Activated naive CD4-positive, alpha-beta T cell treated with anti-CD3 and anti-CD28 coated beads, Interleukin-2, amount 10 ng/mL, durations not matched to agents 7 days and 5 days (primary cell): ENCODE data around the gene GUCY2F.

Experiments used
- CTCF ChIA-PET: fragments of 350-600 bp; sonication (Branson Sonifier 250); formaldehyde crosslinking; loops from one replicate; lab custom pipeline; 2021; ENCODE audit warnings: antibody characterized with exemption; lab: Charles Lee
- DNase-seq: peaks from one replicate; pipeline ENCODE4 v3.0.0-alpha.2; 2020
- H3K27ac Mint-ChIP-seq: one replicate; pipeline ENCODE4 v1.8.0; 2021; ENCODE audit warnings: mild to moderate bottlenecking, moderate library complexity, mixed read lengths
- H3K27me3 Mint-ChIP-seq: one replicate; pipeline ENCODE4 v1.8.0; 2021; ENCODE audit warnings: mild to moderate bottlenecking, mixed read lengths
- H3K36me3 Mint-ChIP-seq: one replicate; pipeline ENCODE4 v1.8.0; 2021; ENCODE audit warnings: mixed read lengths
- H3K4me1 Mint-ChIP-seq: one replicate; pipeline ENCODE4 v1.8.0; 2021; ENCODE audit warnings: mixed read lengths
- H3K4me3 Mint-ChIP-seq: one replicate; pipeline ENCODE4 v1.8.0; 2021; ENCODE audit warnings: mild to moderate bottlenecking, moderate library complexity, mixed read lengths
- H3K9me3 Mint-ChIP-seq: one replicate; pipeline ENCODE4 v1.8.0; 2021; ENCODE audit warnings: mixed read lengths

The GUCY2F gene

DNA sequence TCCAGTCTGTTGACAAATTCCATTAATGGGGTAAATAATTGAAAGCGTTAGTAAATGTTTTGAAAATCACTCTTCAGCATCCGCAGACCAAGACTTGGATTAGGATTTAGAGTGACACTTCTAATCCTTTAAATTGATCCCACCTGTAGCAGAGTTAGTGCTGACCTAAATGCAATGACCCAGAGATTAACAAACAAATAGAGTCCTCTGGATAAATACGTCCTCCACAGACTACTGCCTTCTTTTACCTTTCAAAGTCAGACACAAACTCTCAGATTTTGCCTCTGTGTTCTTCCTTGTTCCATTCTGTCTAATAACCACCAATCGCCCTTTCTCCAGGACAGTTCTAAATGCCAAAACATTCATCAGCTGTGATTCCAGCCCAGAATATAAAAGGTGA lies at the start of gene GUCY2F:
Gene GUCY2F (minus strand): TSS at position 101 of the 400 bp plus-strand sequence. CDS start 6,150 bp downstream, outside the sequence.
- Mint-ChIP-seq H3K27me3 (no peaks in the 10 kb centered on the region), H3K9me3 (no peaks in the 10 kb centered on the region), H3K36me3 (no peaks in the 10 kb centered on the region), H3K27ac (no peak within 1 kb of the TSS), H3K4me1 (no peaks in the 10 kb centered on the region), H3K4me3 (no peak within 1 kb of the TSS)
- DNase-seq, result no peak
- CTCF ChIA-PET, result interaction anchor here (0.9 kb wide), 1 partner anchor 408 kb away, joined by 3 read pairs; no protein-coding TSS in a partner anchor

DNA sequence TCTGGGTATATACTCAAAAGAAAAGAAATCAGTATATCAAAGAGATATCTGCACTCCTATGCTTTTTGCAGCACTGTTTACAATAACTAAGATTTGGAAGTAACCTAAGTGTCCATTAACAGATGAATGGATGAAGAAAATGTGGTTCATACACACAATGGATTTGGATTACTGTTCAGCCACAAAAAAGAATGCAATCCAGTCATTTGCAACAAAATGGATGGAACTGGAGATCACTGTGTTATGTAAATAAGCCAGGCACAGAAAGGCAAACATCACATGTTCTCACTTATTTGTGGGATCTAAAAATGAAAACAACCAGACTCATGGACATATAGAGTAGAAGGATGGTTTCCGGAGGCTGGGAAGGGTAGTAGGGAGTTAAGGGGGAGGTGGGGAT lies 37.1 kb upstream of the GUCY2F start:
- Mint-ChIP-seq H3K27ac (no peak overlapping the region), H3K9me3 (no peaks in the 10 kb centered on the region), H3K4me3 (no peak overlapping the region), H3K27me3 (no peaks in the 10 kb centered on the region), H3K36me3 (no peaks in the 10 kb centered on the region), H3K4me1 (no peaks in the 10 kb centered on the region)
- CTCF ChIA-PET, result no interaction called here
- DNase-seq, result no peak

DNA sequence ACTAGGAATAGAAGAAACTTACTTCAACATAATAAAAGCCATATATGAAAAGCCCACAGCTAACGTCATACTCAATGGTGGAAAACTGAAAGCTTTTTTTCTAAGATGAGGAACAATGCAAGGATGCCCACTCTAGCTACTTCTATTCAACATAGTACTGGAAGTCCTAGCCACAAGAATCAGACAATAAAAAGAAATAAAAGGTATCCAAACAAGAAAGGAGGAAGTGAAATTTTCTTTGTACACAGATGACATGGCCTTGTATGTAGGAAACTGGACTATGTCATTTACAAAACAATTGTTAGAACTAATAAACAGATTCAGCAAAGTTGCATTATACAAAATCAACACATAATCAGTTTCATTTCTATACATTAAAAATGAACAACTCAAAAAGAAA lies 29.2 kb upstream of the GUCY2F start:
- Mint-ChIP-seq H3K27me3 (peaks cover 6% of the 10 kb centered on the region), H3K27ac (no peak overlapping the region), H3K9me3 (no peaks in the 10 kb centered on the region), H3K4me1 (no peaks in the 10 kb centered on the region), H3K4me3 (no peak overlapping the region), H3K36me3 (no peaks in the 10 kb centered on the region)
- CTCF ChIA-PET, result no interaction called here
- no peak for DNase-seq

DNA sequence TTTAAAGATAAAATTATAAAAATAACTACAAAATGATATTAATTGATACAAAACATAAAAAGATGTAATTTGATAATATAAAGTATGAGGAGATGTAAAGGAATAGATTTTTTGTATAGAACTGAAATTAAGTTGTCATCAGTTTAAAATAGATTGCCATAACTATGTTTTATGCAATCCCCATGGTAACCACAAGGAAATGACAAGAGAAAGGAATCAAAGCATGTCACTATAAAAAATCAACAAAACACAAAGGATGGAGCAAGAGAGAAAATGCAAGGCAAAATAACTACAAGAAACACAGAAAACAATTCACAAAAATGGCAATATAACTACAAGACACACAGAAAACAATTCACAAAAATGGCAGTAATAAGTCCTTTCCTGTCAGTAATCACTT lies 27.0 kb upstream of the GUCY2F start:
- Mint-ChIP-seq H3K9me3 (no peaks in the 10 kb centered on the region), H3K27ac (no peak overlapping the region), H3K4me3 (no peak overlapping the region), H3K27me3 (peaks cover 6% of the 10 kb centered on the region), H3K4me1 (no peaks in the 10 kb centered on the region), H3K36me3 (no peaks in the 10 kb centered on the region)
- CTCF ChIA-PET, result no interaction called here
- no peak for DNase-seq

DNA sequence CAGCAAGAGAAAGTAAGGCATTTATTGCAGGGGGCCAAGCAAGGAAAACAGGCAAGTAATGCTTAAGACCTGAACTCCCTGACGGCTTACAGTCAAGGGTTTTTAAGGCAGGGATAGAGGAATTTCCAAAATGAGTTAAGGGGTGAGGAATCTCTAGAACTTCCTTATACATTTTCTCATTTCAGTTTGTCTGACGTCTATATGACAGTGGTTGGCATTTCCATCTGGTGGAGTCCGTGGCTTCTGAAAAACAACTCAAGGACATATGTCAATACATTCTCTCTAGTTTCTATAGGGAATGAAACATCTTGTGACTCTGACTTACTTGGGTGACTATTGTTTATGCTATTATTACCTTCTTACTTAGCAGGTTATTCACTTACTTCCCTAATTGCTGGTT lies 19.3 kb upstream of the GUCY2F start:
- no peak for DNase-seq
- CTCF ChIA-PET, result no interaction called here

DNA sequence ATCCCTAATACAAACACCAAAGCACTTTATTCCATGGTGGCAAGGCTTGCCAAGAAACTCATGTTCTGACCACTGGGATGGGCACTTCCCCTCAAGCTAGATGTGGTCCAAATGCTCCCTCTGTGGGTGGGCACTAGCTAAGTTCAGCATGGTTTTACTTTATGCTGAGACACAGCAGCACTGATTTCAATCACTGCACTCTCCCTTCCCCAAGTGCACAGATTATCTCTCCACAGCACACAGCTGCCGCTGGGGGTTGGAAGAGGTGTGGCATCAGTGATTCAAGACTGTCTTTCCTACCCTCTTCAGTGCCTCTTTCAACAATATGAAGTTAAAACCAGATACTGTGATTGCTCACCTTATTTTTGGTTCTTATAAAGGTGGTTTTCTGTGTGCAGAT lies 16.5 kb upstream of the GUCY2F start:
- Mint-ChIP-seq H3K4me3 (no peak overlapping the region), H3K27me3 (no peaks in the 10 kb centered on the region), H3K27ac (no peak overlapping the region), H3K36me3 (no peaks in the 10 kb centered on the region), H3K4me1 (no peaks in the 10 kb centered on the region), H3K9me3 (no peaks in the 10 kb centered on the region)
- DNase-seq, result no peak
- CTCF ChIA-PET, result no interaction called here

More for the DNA sequence above, 19.3 kb upstream of the GUCY2F start:
- Mint-ChIP-seq H3K4me1 (no peaks in the 10 kb centered on the region), H3K4me3 (no peak overlapping the region), H3K27ac (no peak overlapping the region), H3K36me3 (no peaks in the 10 kb centered on the region), H3K9me3 (no peaks in the 10 kb centered on the region), H3K27me3 (no peaks in the 10 kb centered on the region)

DNA sequence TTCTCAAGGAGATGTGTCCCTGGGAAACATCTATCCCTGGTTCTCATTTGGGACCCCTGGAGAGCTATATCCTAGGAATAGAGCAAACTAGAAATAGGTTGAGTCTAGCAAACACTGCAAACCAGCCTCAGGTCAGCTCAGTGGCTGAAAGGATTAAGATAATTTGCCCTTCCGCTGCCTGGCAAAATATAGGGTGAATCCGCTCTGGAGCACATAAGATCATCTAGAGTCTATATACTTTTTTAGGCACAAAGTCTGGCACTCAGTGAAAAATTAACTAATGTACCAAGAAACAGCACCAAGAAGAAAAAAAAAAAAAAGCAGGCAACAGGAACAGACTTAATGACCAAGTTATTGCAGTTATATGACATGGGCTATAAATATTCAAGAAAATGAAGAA lies 7.3 kb upstream of the GUCY2F start:
- Mint-ChIP-seq H3K36me3 (no peaks in the 10 kb centered on the region), H3K27me3 (peaks cover 4% of the 10 kb centered on the region), H3K4me1 (no peaks in the 10 kb centered on the region), H3K9me3 (no peaks in the 10 kb centered on the region), H3K4me3 (no peak overlapping the region), H3K27ac (no peak overlapping the region)
- CTCF ChIA-PET, result interaction anchor here (0.9 to 1.0 kb wide), 2 partner anchors 368 to 402 kb away, joined by 4 read pairs; no protein-coding TSS in a partner anchor
- DNase-seq, result no peak

DNA sequence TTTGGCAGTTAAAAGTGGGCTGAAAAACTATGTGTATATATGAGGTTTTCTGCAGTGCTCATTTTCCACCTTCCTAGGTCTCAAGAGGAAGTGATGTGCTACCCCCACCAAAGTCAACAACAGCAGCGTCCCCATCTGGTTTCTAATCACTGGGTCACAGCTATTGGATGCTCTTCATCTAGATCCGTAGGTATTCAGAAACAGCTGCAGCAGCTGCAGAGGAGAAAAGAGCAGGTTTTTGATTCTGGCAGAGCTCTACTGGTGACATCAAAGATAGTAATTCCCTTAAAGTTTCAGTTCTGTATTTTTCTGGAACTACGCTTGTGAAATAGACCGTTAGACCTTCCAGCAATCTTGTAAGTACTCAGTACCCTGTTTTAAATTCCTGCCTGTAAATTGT lies 5.8 kb upstream of the GUCY2F start:
- no peaks in the 10 kb centered on the region for H3K9me3 Mint-ChIP-seq
- H3K4me3 Mint-ChIP-seq, result no peak overlapping the region
- CTCF ChIA-PET, result interaction anchor here (0.7 kb wide), 2 partner anchors 147 to 671 kb away, joined by 3 to 4 read pairs; no protein-coding TSS in a partner anchor

DNA sequence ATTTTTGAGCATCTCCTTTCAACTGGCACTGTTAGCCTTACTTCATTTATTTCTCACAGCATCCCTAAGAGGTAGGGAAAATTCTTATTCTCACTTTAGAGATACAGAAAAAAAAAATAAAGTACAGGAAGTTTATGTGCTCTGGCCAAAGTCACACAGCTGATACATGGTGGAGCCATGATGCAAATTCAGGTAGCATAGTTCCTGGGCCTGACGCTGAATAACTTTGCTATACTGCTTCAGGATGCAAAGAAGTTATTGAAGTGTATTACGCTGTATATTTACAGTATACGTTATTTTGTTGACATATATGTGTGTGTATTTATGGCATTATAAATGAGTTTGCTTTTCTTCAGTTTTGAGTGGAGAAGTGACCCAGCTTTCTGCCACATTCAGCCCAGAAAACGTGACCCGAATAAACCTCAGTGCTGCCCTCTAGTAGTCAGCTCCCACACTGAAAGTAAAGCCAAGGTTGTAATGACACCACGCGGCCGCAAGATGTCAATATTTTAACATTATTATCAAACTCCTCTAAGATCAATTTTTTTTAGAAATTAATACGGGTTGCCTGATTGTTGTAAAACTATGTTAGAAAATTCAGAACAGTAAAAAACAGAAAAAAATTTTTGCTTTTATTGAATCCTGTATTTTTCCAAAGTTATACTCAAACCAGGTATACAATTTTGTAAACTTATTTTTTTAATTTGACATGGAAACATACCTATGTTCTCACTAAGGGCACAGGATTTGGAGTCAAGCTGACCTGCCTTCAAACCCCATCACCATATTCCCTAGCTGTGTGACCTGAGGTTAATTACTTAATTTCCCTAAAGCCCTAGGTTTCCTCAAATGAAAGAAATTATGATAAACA lies 3.8 kb upstream of the GUCY2F start:
- CTCF ChIA-PET, result interaction anchor here (0.5 to 3.2 kb wide), 18 partner anchors 9 to 420 kb away, joined by 3 to 22 read pairs (median 3); partner anchors contain the start of gene KCNE5
- H3K9me3 Mint-ChIP-seq, result no peaks in the 10 kb centered on the region

More for the DNA sequence above, 5.8 kb upstream of the GUCY2F start:
- Mint-ChIP-seq H3K27ac (no peak overlapping the region), H3K36me3 (no peaks in the 10 kb centered on the region), H3K4me1 (no peaks in the 10 kb centered on the region), H3K27me3 (peaks cover 4% of the 10 kb centered on the region)
- DNase-seq, result no peak

DNA sequence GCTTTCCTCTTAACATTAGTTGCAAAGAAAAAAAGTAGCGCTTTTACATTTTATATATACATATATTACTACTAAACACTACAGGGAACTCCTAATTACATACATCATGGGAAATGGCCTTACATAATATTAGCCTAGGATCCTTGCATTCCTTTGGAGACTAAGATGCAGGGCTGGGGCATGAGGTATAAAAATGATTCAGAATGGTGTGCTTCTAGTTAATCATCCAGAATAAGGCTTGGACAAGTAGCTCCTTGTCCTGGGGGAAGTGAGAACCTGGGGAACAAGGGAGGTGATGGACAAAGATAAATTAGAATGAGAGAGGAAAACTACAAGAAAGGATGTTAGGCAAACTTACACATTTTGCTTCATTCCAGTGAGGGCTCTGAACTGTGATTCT lies 3.0 kb upstream of the GUCY2F start:
- DNase-seq, result no peak
- Mint-ChIP-seq H3K27me3 (peaks cover 4% of the 10 kb centered on the region), H3K4me1 (no peaks in the 10 kb centered on the region), H3K9me3 (no peaks in the 10 kb centered on the region), H3K27ac (no peak overlapping the region), H3K4me3 (no peak overlapping the region), H3K36me3 (no peaks in the 10 kb centered on the region)
- CTCF ChIA-PET, result interaction anchor here (1.0 to 3.2 kb wide), 11 partner anchors 11 to 405 kb away, joined by 3 to 22 read pairs (median 5); no protein-coding TSS in a partner anchor

More for the DNA sequence above, 3.8 kb upstream of the GUCY2F start:
- H3K4me1 Mint-ChIP-seq, result no peaks in the 10 kb centered on the region
- no peak overlapping the region for H3K27ac Mint-ChIP-seq
- H3K4me3 Mint-ChIP-seq, result no peak overlapping the region
- H3K36me3 Mint-ChIP-seq, result no peaks in the 10 kb centered on the region
- peak; percentile 68 for DNase-seq
- peaks cover 4% of the 10 kb centered on the region for H3K27me3 Mint-ChIP-seq

DNA sequence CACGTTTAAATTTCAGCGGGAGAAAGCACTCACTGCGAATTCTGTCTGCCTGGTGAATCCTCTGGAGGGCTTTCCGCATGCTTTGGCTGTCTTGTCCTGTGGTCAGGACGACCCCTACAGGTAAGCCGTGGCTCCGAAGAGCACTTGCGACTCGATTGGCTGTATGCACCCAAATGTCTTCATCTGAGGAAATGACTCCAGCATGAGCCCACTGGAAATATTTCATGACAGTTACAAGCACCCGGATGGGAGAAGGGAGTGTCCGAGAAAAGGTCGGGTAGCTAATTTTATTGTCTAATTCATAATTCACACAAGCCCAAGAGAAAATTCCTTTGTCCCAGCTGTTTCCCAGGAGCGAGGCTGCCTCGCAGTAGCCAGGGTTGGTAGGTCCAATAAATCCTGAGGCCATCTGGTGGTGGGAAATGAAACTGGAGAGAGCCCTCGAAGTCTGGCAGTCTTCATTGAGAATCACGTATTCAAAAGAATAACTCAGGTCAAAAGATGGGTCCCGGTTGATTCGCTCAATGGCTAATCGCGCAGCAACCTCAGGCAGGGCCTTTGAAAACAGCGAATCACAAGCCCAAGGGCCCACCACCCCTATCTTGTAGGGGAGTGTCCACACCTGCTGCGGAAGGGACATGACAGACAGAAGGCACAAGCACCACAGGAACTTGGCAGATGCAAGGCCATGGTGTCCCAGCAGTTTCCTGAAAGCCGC lies 6.6 kb downstream of the GUCY2F start:
- no peak for DNase-seq
- no peaks in the 10 kb centered on the region for H3K27me3 Mint-ChIP-seq
- no peak overlapping the region for H3K4me3 Mint-ChIP-seq
- H3K27ac Mint-ChIP-seq, result no peak overlapping the region
- CTCF ChIA-PET, result interaction anchor here (3.5 kb wide), 1 partner anchor 416 kb away, joined by 15 read pairs; no protein-coding TSS in a partner anchor
- peaks cover 2% of the 10 kb centered on the region for H3K4me1 Mint-ChIP-seq
- no peaks in the 10 kb centered on the region for H3K9me3 Mint-ChIP-seq
- no peaks in the 10 kb centered on the region for H3K36me3 Mint-ChIP-seq

DNA sequence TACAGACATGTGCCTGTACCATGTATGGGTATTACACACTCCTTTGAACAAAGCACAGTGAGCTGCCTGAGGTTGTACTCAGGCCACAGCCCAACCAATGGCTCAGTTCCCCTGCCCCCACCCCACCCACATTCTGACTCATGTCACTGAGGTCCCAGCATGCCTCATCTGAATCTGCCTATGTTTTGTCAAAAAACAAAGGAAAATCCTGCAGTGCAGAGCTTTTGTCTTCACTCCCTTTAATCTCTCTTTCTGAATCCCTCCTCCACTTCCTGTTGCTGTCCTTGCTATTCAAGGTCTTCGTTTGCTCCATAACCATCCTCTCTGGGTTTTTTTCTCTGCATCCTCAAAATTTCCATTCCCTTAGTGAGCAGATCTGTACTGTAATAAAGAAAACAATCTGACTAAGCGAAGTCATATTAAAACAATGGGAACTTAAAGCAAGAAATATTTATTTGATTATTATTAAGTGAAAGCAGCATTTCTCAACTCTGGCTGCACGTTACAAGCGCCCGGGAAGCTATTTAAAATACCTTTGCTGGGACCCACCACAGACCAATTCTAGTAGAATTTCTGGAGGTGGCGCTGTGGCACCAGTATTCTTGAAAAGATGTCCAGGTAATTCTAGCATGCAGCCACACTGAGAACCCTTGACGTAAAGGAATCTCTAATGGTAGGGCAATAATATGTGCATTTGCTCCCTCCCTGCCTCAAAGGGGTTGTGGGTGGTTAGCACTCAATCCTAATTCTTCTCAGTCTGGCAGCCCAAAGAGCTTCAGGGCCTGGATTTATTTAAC lies 8.7 kb downstream of the GUCY2F start:
- peak; percentile 20 for DNase-seq
- Mint-ChIP-seq H3K9me3 (no peaks in the 10 kb centered on the region), H3K4me3 (no peak overlapping the region), H3K27ac (no peak overlapping the region), H3K27me3 (no peaks in the 10 kb centered on the region), H3K36me3 (no peaks in the 10 kb centered on the region), H3K4me1 (peaks cover 2% of the 10 kb centered on the region)
- CTCF ChIA-PET, result interaction anchor here (0.6 to 3.5 kb wide), 4 partner anchors 11 to 418 kb away, joined by 3 to 15 read pairs (median 6); no protein-coding TSS in a partner anchor

DNA sequence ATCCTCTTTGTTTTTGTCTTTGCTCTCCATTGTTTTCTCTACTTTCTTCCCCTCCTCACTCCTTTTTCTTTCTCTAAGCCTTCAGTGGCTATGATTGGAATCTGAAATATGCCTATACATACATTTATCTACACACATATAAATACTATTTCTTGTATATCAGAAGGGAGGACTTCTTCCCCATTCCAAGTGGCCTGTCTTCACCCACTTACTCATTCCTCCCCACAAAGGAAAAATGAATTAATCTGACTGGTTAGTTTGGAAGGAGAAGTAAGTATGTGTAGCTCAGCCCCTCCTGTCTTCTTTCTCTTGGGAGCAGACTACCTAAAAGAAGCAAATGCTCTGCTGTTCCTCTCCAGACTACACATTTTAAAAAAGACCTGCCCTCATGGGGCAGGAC lies 17.7 kb downstream of the GUCY2F start:
- H3K4me3 Mint-ChIP-seq, result no peak overlapping the region
- no peak overlapping the region for H3K27ac Mint-ChIP-seq
- no peak for DNase-seq
- no peaks in the 10 kb centered on the region for H3K9me3 Mint-ChIP-seq
- no peaks in the 10 kb centered on the region for H3K4me1 Mint-ChIP-seq
- H3K36me3 Mint-ChIP-seq, result no peaks in the 10 kb centered on the region
- peaks cover 6% of the 10 kb centered on the region for H3K27me3 Mint-ChIP-seq
- CTCF ChIA-PET, result no interaction called here

DNA sequence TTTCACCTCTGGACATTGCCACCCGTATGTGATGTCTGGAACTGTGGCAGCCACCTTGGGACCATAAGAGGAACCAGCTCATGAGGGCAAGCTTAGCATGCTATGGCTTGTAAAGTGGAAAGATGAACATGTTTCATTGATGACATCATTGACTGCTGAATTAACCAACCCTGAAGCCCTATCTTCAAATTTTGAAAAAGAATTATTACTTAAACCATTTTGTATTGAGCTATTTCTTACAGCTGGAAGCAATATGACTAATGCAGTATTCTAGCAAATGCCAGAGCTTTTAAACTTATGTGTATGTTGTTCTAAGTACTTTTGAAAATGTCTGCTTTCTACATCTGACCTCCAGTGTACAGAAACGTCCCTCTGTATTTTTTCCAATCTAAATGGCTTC lies 18.1 kb downstream of the GUCY2F start:
- Mint-ChIP-seq H3K9me3 (no peaks in the 10 kb centered on the region), H3K27ac (no peak overlapping the region), H3K4me3 (no peak overlapping the region), H3K4me1 (no peaks in the 10 kb centered on the region), H3K36me3 (no peaks in the 10 kb centered on the region), H3K27me3 (peaks cover 6% of the 10 kb centered on the region)
- DNase-seq, result no peak
- CTCF ChIA-PET, result no interaction called here
